Peyer's patch (tissue), 4 donors: ENCODE measurements around the gene ACCS. TPM values are rescaled to one million over a fixed set of nuclear protein-coding genes. Genes with fewer than 3 reads are reported as not detected.

Experiments
- DNase-seq, 3 donors: peaks; one replicate each; pipeline ENCODE4 v3.0.0-alpha.2; 2017 to 2019
- H3K27ac ChIP-seq, 4 donors: fragments of 200-600 bp; sonication (generic); one replicate each; pipeline ENCODE4 v1.5.1; 2016 to 2019
- H3K27me3 ChIP-seq, 2 donors: fragments of 200-600 bp; sonication (generic); one replicate each; pipeline ENCODE4 v1.5.1; 2019
- H3K36me3 ChIP-seq, 3 donors: fragments of 200-600 bp; sonication (generic); one replicate each; pipeline ENCODE4 v1.5.1; 2016 to 2019
- H3K4me1 ChIP-seq, 4 donors: fragments of 200-600 bp; sonication (generic); one replicate each; pipeline ENCODE4 v1.5.1; 2016 to 2019
- H3K4me3 ChIP-seq, 4 donors: fragments of 200-600 bp; sonication (generic); 1 replicate in 3 of 4; 2 replicates in 1 of 4; pipeline ENCODE4 v1.5.1; 2016 to 2019; ENCODE audit warnings: mild to moderate bottlenecking in 1 of 4
- H3K9me3 ChIP-seq, 4 donors: fragments of 200-600 bp; sonication (generic); one replicate each; pipeline ENCODE4 v1.5.1; 2016 to 2019; ENCODE audit warnings: mild to moderate bottlenecking in 1 of 4
- CTCF ChIP-seq, 6 experiments: fragments of 450-650 bp in 4 of 6; fragments of 200-600 bp in 2 of 6; sonication (generic) in 1 of 6; IDR thresholded peaks; one replicate each; pipeline ENCODE4 v1.5.1; 2017 to 2019; ENCODE audit warnings: antibody characterized with exemption in 6 of 6, mild to moderate bottlenecking in 3 of 6, moderate library complexity in 1 of 6
- POLR2A ChIP-seq, 2 donors: fragments of 450-650 bp; IDR thresholded peaks; one replicate each; pipeline ENCODE4 v1.5.1; 2017; ENCODE audit warnings: antibody characterized with exemption in 2 of 2, mild to moderate bottlenecking in 2 of 2, moderate library complexity in 2 of 2
- total RNA-seq, 4 donors: library from RNA; depleted of rRNA; stranded (reverse); fragments of >200 nt; gene quantifications; one replicate each; pipeline ENCODE4 v1.1.0, GENCODE V29; 2016

ACCS gene
- total RNA-seq, 4 donors from 2014 or later = 31.5 to 70.7 (median 46.3) TPM

- no peak overlapping the region for H3K4me3 ChIP-seq
- H3K4me1 ChIP-seq = no peaks in the 10 kb centered on the region
- no peak overlapping the region for H3K27ac ChIP-seq
- H3K9me3 ChIP-seq = no peaks in the 10 kb centered on the region
- TF ChIP-seq CTCF (IDR thresholded peaks at IDR 0.05) = no peak
- TF ChIP-seq POLR2A (IDR thresholded peaks at IDR 0.05) = no peak
- no peaks in the 10 kb centered on the region for H3K27me3 ChIP-seq
- peaks cover 0 to 64% (median 0%) of the 10 kb centered on the region in 3 donors for H3K36me3 ChIP-seq
- no peak for DNase-seq
Observed at GRCh38 chr11:44113018-44113417, 46.9 kb downstream of the ACCS start.

GRCh38 chr11:44113572-44113971 is 47.5 kb downstream of the ACCS start:
- Histone ChIP-seq H3K9me3 (no peaks in the 10 kb centered on the region), H3K27ac (no peak overlapping the region), H3K4me1 (no peaks in the 10 kb centered on the region), H3K4me3 (no peak overlapping the region), H3K27me3 (no peaks in the 10 kb centered on the region), H3K36me3 (peaks cover 0 to 64% (median 0%) of the 10 kb centered on the region in 3 donors)
- no peak for DNase-seq
- TF ChIP-seq CTCF (IDR thresholded peaks at IDR 0.05) = no peak
- no peak for TF ChIP-seq POLR2A (IDR thresholded peaks at IDR 0.05)

DNA sequence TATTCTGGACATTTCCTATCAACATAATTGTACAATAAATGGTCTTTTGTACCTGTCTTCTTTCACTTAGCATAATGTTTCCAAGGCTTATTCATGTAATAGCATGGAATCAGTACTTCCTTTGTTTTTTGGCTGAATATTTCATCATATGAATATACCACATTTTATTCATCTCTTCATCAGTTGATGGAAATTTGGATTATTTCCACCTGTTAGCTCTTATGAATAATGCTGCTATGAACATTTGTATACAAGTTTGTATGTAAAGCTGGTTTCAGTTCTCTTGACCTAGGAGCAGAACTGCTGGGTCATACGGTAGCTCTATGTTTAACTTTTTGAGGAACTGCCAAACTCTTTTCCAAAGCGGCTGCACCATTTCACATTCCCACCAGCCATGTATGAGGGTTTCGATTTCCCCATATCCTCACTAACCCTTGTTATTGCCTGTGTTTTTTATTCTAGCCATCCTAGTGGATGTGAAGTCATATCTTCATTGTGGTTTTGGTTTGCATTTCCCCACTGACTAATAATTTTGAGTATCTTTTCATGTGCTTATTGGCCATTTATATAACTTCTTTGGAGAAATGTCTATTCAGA is 50.3 kb downstream of the ACCS start:
- Histone ChIP-seq H3K9me3 (no peaks in the 10 kb centered on the region), H3K4me1 (no peaks in the 10 kb centered on the region), H3K4me3 (no peak overlapping the region), H3K27me3 (no peaks in the 10 kb centered on the region), H3K36me3 (peaks cover 0 to 65% (median 0%) of the 10 kb centered on the region in 3 donors), H3K27ac (no peak overlapping the region)
- no peak for DNase-seq
- TF ChIP-seq POLR2A (IDR thresholded peaks at IDR 0.05) (no peak), CTCF (IDR thresholded peaks at IDR 0.05) (no peak)

DNA sequence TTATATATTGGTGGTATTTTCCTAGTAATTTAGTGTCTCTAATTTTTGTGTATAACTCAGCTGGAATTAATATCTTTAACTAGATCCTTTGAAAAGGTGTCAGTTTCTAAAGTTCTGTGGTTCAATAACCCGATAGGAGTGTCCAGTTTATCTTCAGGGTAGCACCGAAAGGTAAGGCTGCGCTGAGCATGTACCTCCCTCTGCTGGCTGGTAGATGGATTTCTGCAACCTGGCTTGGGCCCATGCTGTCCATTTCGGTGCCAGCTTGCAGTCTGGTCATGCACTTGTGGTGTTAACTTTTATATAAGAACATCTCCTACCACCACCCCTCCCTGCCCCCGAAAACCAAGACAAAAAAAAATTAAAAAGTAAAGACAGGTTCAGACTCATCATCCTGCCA is 54.1 kb downstream of the ACCS start:
- Histone ChIP-seq H3K27ac (no peak overlapping the region), H3K36me3 (peaks cover 0 to 65% (median 0%) of the 10 kb centered on the region in 3 donors)
- peak in 3 of 6 experiments; percentile 14 to 18 (median 18) for TF ChIP-seq CTCF (IDR thresholded peaks at IDR 0.05)
- TF ChIP-seq POLR2A (IDR thresholded peaks at IDR 0.05) = no peak

GRCh38 chr11:44125598-44125997 is 59.5 kb downstream of the ACCS start:
- no peaks in the 10 kb centered on the region for H3K27me3 ChIP-seq
- no peak for DNase-seq
- H3K36me3 ChIP-seq = peaks cover 0 to 70% (median 0%) of the 10 kb centered on the region in 3 donors
- no peak overlapping the region for H3K4me3 ChIP-seq
- no peak overlapping the region for H3K27ac ChIP-seq
- H3K4me1 ChIP-seq = no peaks in the 10 kb centered on the region
- TF ChIP-seq CTCF (IDR thresholded peaks at IDR 0.05) (no peak), POLR2A (IDR thresholded peaks at IDR 0.05) (no peak)
- no peaks in the 10 kb centered on the region for H3K9me3 ChIP-seq

More for the DNA sequence above, 54.1 kb downstream of the ACCS start:
- DNase-seq = no peak
- Histone ChIP-seq H3K9me3 (no peaks in the 10 kb centered on the region), H3K27me3 (no peaks in the 10 kb centered on the region), H3K4me1 (no peaks in the 10 kb centered on the region), H3K4me3 (no peak overlapping the region)
